Astrocyte of the spinal cord (primary cell): ENCODE results near the gene TAF6.

ENCODE experiments used
- DNase-seq: peaks from one replicate; pipeline ENCODE4 v3.0.0; 2011; ENCODE audit warnings: low read depth, low spot score
- H3K4me3 ChIP-seq: 2 replicates; pipeline ENCODE4 v1.5.1; 2011; ENCODE audit warnings: low read depth, mild to moderate bottlenecking, low read length, moderate library complexity
- in situ Hi-C: cut with HindIII; loops from 2 replicates; pipeline ENCODE4 v1.10.0; 2017; ENCODE audit warnings: low sequenced_read_pairs
- TF ChIP-seq, protein P1 (sequence below): IDR thresholded peaks from 2 replicates; pipeline ENCODE4 v1.5.1; 2012; ENCODE audit warnings: low read depth, mild to moderate bottlenecking, low read length, inconsistent platforms

TAF6 gene

DNA sequence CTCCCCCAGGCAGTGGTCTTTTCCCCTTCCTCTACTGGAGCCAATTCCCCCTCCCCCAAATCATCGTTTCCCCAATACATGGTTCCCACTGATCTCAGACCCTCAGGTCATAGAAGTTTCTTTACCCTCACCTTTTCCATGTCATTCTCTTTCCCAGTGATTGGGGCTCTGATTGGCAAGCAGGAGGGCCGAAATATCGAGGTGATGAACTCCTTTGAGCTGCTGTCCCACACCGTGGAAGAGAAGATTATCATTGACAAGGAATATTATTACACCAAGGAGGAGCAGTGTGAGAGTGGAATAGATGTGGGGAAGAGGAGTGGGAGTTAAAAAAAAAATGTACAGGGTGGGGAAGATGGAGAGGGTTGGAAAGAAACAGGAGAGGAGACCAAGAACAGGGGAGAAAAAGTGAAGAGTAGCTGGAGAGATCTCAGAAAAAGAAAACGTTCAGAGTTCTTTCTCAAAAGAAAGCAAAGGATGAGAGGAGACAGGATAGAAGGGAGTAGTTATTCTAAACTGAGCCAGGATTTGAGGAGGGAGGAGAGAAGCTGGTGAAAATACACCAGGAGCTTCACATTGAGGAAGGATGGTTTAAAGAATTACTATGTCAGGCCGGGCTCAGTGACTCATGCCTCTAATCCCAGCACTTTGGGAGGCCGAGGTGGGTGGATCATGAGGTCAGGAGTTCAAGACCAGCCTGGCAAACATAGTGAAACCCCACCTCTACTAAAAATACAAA, 29.5 kb downstream of the TAF6 start:
- peak overlapping the region; percentile 91 for H3K4me3 ChIP-seq
- in situ Hi-C loops: no loop called here
- DNase-seq: no peak
- TF ChIP-seq, protein P1, sequence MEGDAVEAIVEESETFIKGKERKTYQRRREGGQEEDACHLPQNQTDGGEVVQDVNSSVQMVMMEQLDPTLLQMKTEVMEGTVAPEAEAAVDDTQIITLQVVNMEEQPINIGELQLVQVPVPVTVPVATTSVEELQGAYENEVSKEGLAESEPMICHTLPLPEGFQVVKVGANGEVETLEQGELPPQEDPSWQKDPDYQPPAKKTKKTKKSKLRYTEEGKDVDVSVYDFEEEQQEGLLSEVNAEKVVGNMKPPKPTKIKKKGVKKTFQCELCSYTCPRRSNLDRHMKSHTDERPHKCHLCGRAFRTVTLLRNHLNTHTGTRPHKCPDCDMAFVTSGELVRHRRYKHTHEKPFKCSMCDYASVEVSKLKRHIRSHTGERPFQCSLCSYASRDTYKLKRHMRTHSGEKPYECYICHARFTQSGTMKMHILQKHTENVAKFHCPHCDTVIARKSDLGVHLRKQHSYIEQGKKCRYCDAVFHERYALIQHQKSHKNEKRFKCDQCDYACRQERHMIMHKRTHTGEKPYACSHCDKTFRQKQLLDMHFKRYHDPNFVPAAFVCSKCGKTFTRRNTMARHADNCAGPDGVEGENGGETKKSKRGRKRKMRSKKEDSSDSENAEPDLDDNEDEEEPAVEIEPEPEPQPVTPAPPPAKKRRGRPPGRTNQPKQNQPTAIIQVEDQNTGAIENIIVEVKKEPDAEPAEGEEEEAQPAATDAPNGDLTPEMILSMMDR: no peak

DNA sequence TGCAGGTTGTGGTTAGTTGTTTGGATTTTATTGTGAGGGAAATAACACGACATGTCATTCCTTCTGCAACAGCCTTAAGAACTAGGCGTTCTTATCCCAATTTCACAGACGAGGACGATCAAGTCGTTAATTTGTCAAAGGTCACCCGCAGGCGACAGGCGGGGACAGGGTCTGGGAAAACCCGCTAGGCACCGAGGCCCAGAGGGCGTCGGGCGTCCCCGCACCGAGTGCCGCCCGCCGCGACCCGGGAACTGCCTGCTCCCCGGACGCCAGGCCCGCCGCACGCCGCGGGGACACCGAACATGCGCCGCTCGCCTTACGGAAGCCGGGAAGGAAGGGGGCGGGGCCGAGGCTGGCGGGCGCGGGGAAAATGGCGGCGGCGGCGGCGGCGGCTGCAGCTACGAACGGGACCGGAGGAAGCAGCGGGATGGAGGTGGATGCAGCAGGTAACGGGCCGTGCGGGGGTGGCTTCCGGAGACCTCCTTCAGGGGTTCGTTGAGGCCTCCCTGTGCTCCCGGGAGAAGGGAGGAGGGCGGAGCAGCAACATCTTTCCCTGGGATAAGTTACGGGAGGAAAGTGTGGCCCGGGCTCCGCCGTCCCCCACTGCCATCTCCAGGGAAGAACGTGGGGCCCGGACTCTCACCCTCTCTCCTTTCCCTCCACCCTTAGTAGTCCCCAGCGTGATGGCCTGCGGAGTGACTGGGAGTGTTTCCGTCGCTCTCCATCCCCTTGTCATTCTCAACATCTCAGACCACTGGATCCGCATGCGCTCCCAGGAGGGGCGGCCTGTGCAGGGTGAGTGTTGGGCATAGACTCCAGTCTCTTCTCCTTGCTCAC, 30.3 kb downstream of the TAF6 start, which contains the start of gene COPS6:
Gene COPS6 (plus strand): TSS at position 349 of the 837 bp plus-strand sequence. CDS start 22 bp downstream, at position 371.
- peak; percentile 75 for DNase-seq
- TF ChIP-seq, protein P1: no peak
- peak within 1 kb of the TSS; percentile 91 for H3K4me3 ChIP-seq
- in situ Hi-C loops: no loop called here

DNA sequence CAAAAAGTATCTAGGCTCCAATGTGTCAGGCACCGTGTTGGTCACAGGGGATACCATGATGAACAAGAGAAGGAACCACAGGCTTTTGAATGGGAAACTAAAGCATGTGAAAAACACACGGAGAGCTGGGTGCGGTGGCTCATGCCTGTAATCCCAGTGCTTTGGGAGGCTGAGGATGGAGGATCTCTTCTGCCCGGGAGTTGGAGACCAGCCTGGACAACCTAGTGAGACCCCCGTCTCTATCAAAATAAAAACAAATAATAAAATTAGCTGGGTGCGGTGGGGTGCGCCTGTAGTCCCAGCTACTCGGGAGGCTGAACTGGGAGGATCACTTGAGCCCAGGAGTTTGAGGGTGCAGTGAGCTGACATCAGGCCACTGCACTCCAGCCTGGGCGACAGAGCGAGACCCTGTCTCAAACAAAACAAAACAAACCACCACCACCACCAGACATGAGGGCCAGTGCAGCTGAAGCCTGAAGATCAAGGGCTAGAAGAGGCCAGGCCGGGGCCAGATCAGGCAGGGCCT, 31.0 kb downstream of the TAF6 start:
- TF ChIP-seq, protein P1: no peak
- peak overlapping the region; percentile 91 for H3K4me3 ChIP-seq
- DNase-seq: no peak
- in situ Hi-C loops: no loop called here

DNA sequence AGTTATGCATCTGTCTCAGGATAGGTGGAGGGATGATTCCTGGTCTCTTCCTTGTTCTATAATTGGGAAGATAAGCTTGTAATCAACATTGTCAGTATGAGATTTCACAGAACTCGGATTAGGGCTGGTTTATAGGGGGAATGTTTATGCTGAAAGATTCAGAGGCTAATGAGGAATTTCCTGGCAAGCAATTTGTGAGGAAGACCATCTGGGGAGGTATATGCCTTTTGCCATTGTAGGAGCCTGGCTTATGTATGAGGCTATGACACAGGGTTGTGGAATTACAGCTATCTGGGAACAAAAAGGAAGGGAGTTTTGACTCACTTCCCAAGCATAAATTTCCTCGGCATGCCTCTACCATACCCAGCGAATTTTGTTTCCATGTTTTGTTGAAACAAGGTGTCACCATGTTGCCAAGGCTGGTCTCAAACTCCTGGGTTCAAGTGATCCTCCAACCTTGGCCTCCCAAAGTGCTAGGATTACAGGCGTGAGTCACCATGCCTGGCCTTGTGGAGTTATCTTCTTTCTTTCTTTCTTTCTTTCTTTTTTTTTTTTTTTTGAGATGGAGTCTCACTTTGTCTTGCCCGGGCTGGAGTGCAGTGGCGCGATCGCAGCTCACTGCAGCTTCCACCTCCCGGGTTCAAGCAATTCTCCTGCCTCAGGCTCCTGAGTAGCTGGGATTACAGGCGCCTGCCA, 32.0 kb downstream of the TAF6 start:
- peak; percentile 92 for DNase-seq
- TF ChIP-seq, protein P1: no peak
- in situ Hi-C loops: no loop called here
- H3K4me3 ChIP-seq: no peak overlapping the region

DNA sequence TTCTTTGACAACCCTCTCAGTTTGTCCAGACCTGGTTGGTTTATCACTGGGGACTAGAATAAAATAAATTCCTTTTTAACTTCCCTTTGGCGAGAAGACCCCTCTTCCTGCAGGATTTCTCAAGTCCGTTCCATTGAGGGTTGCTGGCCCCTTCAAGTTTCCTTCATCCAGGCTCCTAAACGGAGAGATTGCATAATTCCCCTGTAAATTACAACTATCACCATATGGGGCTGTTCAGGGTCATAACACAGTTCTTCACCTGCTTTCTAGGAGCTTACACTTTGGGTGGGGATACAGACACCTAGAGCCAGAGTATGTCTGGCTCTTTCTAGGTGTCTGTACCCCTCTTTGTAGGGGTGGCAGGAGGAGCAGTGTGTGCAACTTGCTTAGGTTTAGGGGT, 33.6 kb downstream of the TAF6 start:
- no peak for DNase-seq
- H3K4me3 ChIP-seq: no peak overlapping the region
- in situ Hi-C loops: no loop called here
- TF ChIP-seq, protein P1: no peak

DNA sequence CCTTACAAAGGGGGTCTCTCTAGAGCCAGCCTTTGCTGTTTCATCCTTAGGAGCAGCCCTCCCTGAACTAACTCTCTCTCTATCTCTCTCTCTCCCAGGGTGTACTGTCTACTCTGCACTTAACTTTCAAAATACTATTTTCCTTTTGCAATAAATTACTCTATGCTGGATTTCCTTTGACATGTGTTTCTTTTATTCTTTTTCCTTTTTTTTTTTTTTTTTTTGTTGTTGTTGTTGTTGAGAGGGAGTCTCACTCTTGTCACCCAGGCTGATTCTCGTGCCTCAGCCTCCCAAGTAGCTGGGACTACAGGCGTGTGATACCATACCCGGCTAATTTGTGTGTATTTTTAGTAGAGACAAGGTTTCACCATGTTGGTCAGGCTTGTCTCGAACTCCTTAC, 36.2 kb downstream of the TAF6 start:
- in situ Hi-C loops: no loop called here
- no peak overlapping the region for H3K4me3 ChIP-seq
- TF ChIP-seq, protein P1: no peak

More for the DNA sequence above, 36.2 kb downstream of the TAF6 start:
- no peak for DNase-seq
